Smooth muscle cell (in vitro differentiated cells): Measurements from ENCODE around the gene ITGB2. TPM values are rescaled to one million over a fixed set of nuclear protein-coding genes. Genes with fewer than 3 reads are reported as not detected.

Source experiments
- DNase-seq: peaks from one replicate; lab custom pipeline; 2025; ENCODE audit not compliant: unreplicated experiment; lab: John Stamatoyannopoulos, UW
- H2AFZ ChIP-seq: fragments of 200-600 bp; sonication (generic); 2 replicates; pipeline ENCODE4 v1.6.0; 2016; ENCODE audit warnings: antibody characterized with exemption, low read depth, mild to moderate bottlenecking
- H3F3A ChIP-seq: fragments of 200-600 bp; sonication (generic); 2 replicates; pipeline ENCODE4 v1.6.0; 2017; ENCODE audit warnings: antibody characterized with exemption, low read depth
- H3K27ac ChIP-seq: fragments of 200-600 bp; sonication (generic); 2 replicates; pipeline ENCODE4 v1.5.1; 2016; ENCODE audit warnings: low read depth, mild to moderate bottlenecking
- H3K27me3 ChIP-seq: fragments of 200-600 bp; sonication (generic); 2 replicates; pipeline ENCODE4 v1.6.1; 2016; ENCODE audit warnings: low read depth, mild to moderate bottlenecking
- H3K36me3 ChIP-seq: fragments of 200-600 bp; sonication (generic); 2 replicates; pipeline ENCODE4 v1.5.1; 2016; ENCODE audit warnings: low read depth
- H3K4me1 ChIP-seq: fragments of 200-600 bp; sonication (generic); 2 replicates; pipeline ENCODE4 v1.5.1; 2016; ENCODE audit warnings: low read depth
- H3K4me2 ChIP-seq: fragments of 200-600 bp; sonication (generic); 2 replicates; pipeline ENCODE4 v1.6.0; 2016; ENCODE audit warnings: mild to moderate bottlenecking
- H3K4me3 ChIP-seq: fragments of 200-600 bp; sonication (generic); 2 replicates; pipeline ENCODE4 v1.5.1; 2016; ENCODE audit warnings: mild to moderate bottlenecking
- H3K79me2 ChIP-seq: fragments of 200-600 bp; sonication (generic); 2 replicates; pipeline ENCODE4 v1.6.0; 2016; ENCODE audit warnings: low read depth, mild to moderate bottlenecking
- H3K9ac ChIP-seq: fragments of 200-600 bp; sonication (generic); 2 replicates; pipeline ENCODE4 v1.6.0; 2016; ENCODE audit warnings: low read depth
- H3K9me3 ChIP-seq: fragments of 200-600 bp; sonication (generic); replicated peaks from 2 replicates; pipeline ENCODE4 v1.5.1; 2016; ENCODE audit warnings: low read depth
- H4K20me1 ChIP-seq: fragments of 200-600 bp; sonication (generic); 2 replicates; pipeline ENCODE4 v1.6.0; 2016; ENCODE audit warnings: low read depth
- WGBS: methylation state at CpG from one replicate; pipeline ENCODE4 v1.1.7; 2016; ENCODE audit warnings: low lambda C conversion rate; 5-methylcytosine and 5-hydroxymethylcytosine counted together
- polyA plus RNA-seq: library from polyadenylated mRNA; unstranded; fragments of >200 nt; fragmentation: Nextera tagmentation; extraction: Ambion mirVana; gene quantifications from 2 replicates; pipeline ENCODE4 v1.2.1, GENCODE V29; 2016
- total RNA-seq: library from RNA; depleted of rRNA; stranded (reverse); fragments of >200 nt; gene quantifications from 2 replicates; pipeline ENCODE4 v1.2.3, GENCODE V29; 2014
- TF ChIP-seq, protein P1 (sequence below): fragments of 200-600 bp; sonication (generic); IDR thresholded peaks from 2 replicates; pipeline ENCODE4 v1.5.1; 2017; ENCODE audit warnings: borderline replicate concordance, mild to moderate bottlenecking, antibody characterized with exemption; ENCODE audit not compliant: insufficient read depth, poor library complexity, severe bottlenecking

Gene ITGB2
- total and polyA plus RNA-seq, 2 experiments from 2014 or later, result 0.18 to 0.86 TPM

- Histone ChIP-seq H3K4me3 (no peak overlapping the region), H3K9ac (no peak overlapping the region), H3K79me2 (peaks cover 35% of the 10 kb centered on the region), H4K20me1 (peaks cover 78% of the 10 kb centered on the region), H3K27me3 (no peaks in the 10 kb centered on the region), H3K4me2 (no peak overlapping the region), H3K27ac (no peak overlapping the region), H3K4me1 (no peaks in the 10 kb centered on the region), H3K36me3 (no peaks in the 10 kb centered on the region), H2AFZ (no peak overlapping the region), H3F3A (no peaks in the 10 kb centered on the region), H3K9me3 (no peaks in the 10 kb centered on the region)
- no peak for DNase-seq
- WGBS, result 98% methylated on average over 32 of the region's 33 CpGs
- TF ChIP-seq, protein P1, sequence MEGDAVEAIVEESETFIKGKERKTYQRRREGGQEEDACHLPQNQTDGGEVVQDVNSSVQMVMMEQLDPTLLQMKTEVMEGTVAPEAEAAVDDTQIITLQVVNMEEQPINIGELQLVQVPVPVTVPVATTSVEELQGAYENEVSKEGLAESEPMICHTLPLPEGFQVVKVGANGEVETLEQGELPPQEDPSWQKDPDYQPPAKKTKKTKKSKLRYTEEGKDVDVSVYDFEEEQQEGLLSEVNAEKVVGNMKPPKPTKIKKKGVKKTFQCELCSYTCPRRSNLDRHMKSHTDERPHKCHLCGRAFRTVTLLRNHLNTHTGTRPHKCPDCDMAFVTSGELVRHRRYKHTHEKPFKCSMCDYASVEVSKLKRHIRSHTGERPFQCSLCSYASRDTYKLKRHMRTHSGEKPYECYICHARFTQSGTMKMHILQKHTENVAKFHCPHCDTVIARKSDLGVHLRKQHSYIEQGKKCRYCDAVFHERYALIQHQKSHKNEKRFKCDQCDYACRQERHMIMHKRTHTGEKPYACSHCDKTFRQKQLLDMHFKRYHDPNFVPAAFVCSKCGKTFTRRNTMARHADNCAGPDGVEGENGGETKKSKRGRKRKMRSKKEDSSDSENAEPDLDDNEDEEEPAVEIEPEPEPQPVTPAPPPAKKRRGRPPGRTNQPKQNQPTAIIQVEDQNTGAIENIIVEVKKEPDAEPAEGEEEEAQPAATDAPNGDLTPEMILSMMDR, result no peak
These were observed 27.2 kb upstream of the ITGB2 start for GRCh38 chr21:44947930-44948331.

DNA sequence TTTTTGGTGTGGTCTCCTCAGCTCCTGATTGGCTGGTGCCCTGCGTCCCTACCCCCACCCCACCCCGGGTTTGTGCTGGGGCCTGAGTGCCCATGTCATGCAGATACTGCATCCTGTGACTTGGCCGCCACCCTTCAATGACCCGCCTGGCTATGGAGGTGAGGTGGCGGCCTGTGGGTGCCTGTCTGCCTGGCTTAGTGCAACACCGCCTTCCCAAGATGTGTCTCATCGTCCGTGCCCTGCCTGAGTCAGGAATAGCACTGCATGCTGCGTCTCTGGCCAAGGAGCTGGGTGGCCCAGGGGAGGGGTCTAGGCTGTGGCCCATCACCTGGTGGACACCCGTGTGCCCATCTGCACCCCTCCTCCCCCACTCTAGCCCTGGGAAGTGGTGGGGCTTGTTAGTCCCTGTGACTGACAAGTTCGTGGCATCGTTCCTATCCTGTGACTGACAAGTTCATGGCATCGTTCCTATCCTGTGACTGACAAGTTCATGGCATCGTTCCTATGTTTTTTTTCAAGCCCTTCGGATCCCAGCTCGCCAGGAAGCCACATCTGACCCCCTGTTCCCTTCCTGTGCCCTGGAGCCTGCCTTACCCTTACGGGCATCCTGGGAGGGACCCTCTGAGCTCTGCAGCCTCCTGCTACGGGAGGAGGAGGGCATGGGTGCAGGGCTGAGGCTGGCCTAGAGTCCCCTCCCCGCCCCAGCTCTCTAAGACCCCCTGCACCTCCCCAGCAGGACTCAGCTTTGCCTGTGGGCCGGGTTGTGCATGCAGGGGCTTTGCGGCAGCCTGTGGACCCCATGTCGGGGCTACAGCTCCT is 26.6 kb upstream of the ITGB2 start:
- H3K4me2 ChIP-seq, result no peak overlapping the region
- peaks cover 34% of the 10 kb centered on the region for H3K79me2 ChIP-seq
- no peaks in the 10 kb centered on the region for H3K4me1 ChIP-seq
- H4K20me1 ChIP-seq, result peaks cover 78% of the 10 kb centered on the region
- H2AFZ ChIP-seq, result no peak overlapping the region
- no peaks in the 10 kb centered on the region for H3F3A ChIP-seq
- 95% methylated on average over 22 of the region's 22 CpGs for WGBS
- H3K36me3 ChIP-seq, result no peaks in the 10 kb centered on the region
- no peak overlapping the region for H3K4me3 ChIP-seq
- no peaks in the 10 kb centered on the region for H3K27me3 ChIP-seq
- no peaks in the 10 kb centered on the region for H3K9me3 ChIP-seq
- no peak overlapping the region for H3K9ac ChIP-seq
- no peak overlapping the region for H3K27ac ChIP-seq
- TF ChIP-seq, protein P1, result no peak
- no peak for DNase-seq

- Histone ChIP-seq H4K20me1 (peaks cover 86% of the 10 kb centered on the region), H3K9ac (no peak overlapping the region), H3F3A (no peaks in the 10 kb centered on the region), H2AFZ (no peak overlapping the region), H3K4me1 (peaks cover 3% of the 10 kb centered on the region), H3K9me3 (no peaks in the 10 kb centered on the region), H3K4me3 (no peak overlapping the region), H3K36me3 (no peaks in the 10 kb centered on the region), H3K27ac (no peak overlapping the region), H3K4me2 (no peak overlapping the region), H3K79me2 (peaks cover 40% of the 10 kb centered on the region), H3K27me3 (no peaks in the 10 kb centered on the region)
- no peak for DNase-seq
- WGBS, result 95% methylated on average over 25 of the region's 25 CpGs
- TF ChIP-seq, protein P1, result no peak
These were observed 25.7 kb upstream of the ITGB2 start for GRCh38 chr21:44946254-44947041.
